Measurements from ENCODE around the gene CRPPA. TPM values are rescaled to one million over a fixed set of nuclear protein-coding genes. Genes with fewer than 3 reads are reported as not detected.

The CRPPA gene
- total and polyA plus RNA-seq, 8 donors = 0.28 to 11.0 (median 0.82) TPM

DNA sequence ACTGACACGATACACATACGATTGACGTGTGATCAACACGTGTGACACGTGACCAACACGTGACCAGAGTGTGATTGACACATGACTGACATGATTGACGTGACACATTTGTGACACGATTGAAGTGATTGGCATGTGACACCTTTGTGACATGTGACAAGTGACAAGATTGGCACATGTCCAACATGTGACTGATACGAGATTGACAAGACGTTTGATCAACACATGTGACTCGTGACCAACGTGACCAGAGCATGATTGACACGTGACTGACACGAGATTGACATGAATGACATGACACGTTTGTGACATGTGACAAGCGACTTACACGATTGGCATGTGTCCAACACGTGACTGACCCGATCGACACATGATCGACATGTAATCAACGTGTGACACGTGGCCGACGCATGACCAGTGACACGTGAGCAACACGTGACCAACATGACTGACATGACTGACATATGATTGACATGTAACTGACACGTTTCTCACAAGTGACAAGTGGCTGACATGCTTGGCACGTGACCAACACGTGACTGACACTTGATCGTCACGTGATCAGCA, 22.0 kb downstream of the CRPPA start:
- WGBS, 5 donors = 93 to 96% (median 96%) methylated on average over 29 to 32 of the region's 32 CpGs
- Histone ChIP-seq H3K4me1 (peaks cover 0 to 7% (median 0%) of the 10 kb centered on the region in 4 donors), H3K9me3 (peaks cover 0 to 13% (median 9%) of the 10 kb centered on the region in 4 donors), H3K27me3 (no peaks in the 10 kb centered on the region), H3K4me3 (no peak overlapping the region), H3K36me3 (peaks cover 0 to 10% (median 2%) of the 10 kb centered on the region in 4 donors), H3K27ac (no peak overlapping the region)
- intact Hi-C loops (cut with DNase I; ENCODE audit: low total_unique reads) = no loop called here
- TF ChIP-seq POLR2AphosphoS5 (IDR thresholded peaks at IDR 0.05) (peak; percentile 96 to 100 (median 97)), POLR2A (IDR thresholded peaks at IDR 0.05) (no peak)
- peak in 1 of 2 donors; percentile 43 for DNase-seq

DNA sequence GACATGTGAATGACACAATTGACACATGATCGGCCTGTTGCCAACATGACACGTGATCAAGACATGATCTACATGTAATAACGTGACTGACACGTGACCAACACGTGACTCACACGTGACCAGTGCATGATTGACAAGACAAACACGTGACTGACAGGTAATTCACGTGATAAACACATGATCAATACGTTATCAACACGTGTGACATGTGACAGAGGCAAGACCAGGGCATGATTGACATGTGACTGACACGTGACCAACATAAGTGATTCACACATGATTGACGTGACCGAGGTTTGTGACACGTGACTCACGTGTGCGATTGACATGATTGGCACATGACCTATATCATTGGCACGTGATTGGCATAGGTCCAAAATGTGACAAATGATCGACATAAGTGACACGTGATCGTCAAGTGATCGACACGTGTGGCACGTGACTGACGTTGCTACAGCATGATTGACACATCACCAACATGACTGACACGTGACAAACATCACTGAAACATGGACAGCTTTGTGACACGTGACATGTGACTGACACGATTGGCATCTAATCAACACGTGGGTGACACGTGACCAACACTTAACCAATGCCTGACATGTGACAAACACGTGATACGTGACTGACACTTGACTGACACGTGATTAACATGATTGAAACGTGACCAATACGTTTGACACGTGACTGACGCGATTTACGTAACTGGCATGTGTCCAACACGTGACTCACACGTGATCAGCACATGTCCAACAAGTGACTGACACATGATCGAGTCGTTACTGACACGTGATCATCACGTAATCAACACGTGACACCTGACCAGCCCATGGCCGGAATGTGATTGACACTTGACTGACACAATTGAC, 23.0 kb downstream of the CRPPA start:
- Histone ChIP-seq H3K27ac (no peak overlapping the region), H3K36me3 (peaks cover 0 to 6% (median 2%) of the 10 kb centered on the region in 4 donors), H3K4me1 (peaks cover 0 to 7% (median 0%) of the 10 kb centered on the region in 4 donors), H3K27me3 (no peaks in the 10 kb centered on the region), H3K4me3 (no peak overlapping the region), H3K9me3 (peaks cover 0 to 13% (median 8%) of the 10 kb centered on the region in 4 donors)
- WGBS, 5 donors = 93 to 96% (median 95%) methylated on average over 46 of the region's 46 CpGs
- DNase-seq = peak in 1 of 2 donors; percentile 32
- intact Hi-C loops (cut with DNase I; ENCODE audit: low total_unique reads) = no loop called here
- no peak for TF ChIP-seq EP300 (IDR thresholded peaks at IDR 0.05)
- TF ChIP-seq, protein P1, sequence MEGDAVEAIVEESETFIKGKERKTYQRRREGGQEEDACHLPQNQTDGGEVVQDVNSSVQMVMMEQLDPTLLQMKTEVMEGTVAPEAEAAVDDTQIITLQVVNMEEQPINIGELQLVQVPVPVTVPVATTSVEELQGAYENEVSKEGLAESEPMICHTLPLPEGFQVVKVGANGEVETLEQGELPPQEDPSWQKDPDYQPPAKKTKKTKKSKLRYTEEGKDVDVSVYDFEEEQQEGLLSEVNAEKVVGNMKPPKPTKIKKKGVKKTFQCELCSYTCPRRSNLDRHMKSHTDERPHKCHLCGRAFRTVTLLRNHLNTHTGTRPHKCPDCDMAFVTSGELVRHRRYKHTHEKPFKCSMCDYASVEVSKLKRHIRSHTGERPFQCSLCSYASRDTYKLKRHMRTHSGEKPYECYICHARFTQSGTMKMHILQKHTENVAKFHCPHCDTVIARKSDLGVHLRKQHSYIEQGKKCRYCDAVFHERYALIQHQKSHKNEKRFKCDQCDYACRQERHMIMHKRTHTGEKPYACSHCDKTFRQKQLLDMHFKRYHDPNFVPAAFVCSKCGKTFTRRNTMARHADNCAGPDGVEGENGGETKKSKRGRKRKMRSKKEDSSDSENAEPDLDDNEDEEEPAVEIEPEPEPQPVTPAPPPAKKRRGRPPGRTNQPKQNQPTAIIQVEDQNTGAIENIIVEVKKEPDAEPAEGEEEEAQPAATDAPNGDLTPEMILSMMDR (IDR thresholded peaks at IDR 0.05) = no peak
- TF ChIP-seq POLR2AphosphoS5 (IDR thresholded peaks at IDR 0.05) = peak; percentile 72 to 90 (median 80)
- no peak for TF ChIP-seq POLR2A (IDR thresholded peaks at IDR 0.05)

DNA sequence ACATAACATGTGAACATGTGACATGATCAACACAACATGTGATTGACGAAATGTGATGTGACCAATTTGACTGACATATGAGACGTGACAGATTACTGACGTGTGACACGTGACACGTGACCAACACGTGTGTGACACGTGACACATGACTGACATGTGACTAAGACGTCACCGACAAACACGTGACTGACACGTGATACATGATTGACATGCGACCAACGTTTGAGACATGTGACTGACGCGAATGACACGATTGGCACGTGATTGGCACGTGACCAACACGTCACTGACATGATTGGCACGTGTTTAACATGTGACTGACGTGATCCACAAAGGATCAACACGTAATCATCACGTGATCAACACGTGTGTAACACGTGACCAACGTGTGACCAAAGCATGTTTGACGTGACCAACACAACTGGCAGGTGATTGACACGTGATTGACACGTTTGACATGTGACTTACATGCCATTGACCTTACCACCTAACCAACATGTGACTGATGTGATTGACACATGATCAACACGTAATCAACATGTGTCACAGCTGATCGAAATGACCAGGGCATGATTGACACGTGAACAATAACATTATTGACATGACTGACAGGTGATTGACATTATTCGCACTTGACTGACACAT, 23.7 kb downstream of the CRPPA start:
- intact Hi-C loops (cut with DNase I; ENCODE audit: low total_unique reads) = no loop called here
- H3K4me3 ChIP-seq = no peak overlapping the region
- TF ChIP-seq POLR2AphosphoS5 (IDR thresholded peaks at IDR 0.05) (peak; percentile 72 to 94 (median 93)), POLR2A (IDR thresholded peaks at IDR 0.05) (no peak)
- peak in 1 of 2 donors; percentile 30 for DNase-seq
- H3K36me3 ChIP-seq = no peaks in the 10 kb centered on the region
- H3K9me3 ChIP-seq = peaks cover 0 to 6% (median 1%) of the 10 kb centered on the region in 4 donors
- WGBS, 5 donors = 93 to 95% (median 94%) methylated on average over 33 of the region's 33 CpGs
- no peak overlapping the region for H3K27ac ChIP-seq
- no peaks in the 10 kb centered on the region for H3K27me3 ChIP-seq
- H3K4me1 ChIP-seq = peaks cover 0 to 7% (median 0%) of the 10 kb centered on the region in 4 donors

DNA sequence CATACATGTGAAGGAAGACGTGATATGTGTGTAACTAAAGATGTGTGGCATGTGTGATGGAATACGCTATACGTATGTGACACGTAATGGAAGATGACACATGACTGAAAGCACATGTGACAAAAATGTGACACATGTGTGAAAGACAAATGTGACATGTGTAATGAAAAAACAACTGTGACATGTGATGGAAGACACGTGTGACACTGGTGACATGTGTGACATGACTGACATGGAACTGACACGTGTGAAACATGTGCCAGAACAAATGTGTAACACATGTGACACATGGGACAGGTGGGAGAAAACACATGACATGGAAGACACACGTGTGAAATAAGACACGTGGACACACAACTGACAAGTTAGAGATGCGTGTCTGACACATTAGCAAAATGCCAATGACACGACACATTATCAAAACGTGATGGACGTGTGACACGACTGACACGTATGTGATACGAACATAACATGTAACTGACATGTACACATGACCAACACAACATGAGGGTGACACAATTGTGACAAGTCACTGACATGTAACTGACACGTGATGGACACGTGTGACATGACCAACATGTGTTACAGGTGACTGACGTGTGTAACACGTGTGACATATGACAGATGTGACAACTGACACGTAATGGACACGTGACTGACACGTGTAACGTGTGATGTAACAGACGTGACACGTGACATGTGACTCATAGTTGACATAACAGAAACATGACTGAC, 24.4 kb downstream of the CRPPA start:
- Histone ChIP-seq H3K4me3 (no peak overlapping the region), H3K36me3 (no peaks in the 10 kb centered on the region), H3K9me3 (peaks cover 0 to 5% (median 0%) of the 10 kb centered on the region in 4 donors), H3K27me3 (no peaks in the 10 kb centered on the region), H3K27ac (no peak overlapping the region), H3K4me1 (peaks cover 0 to 3% (median 0%) of the 10 kb centered on the region in 4 donors)
- intact Hi-C loops (cut with DNase I; ENCODE audit: low total_unique reads) = no loop called here
- peak in 1 of 2 donors; percentile 20 for DNase-seq
- TF ChIP-seq EP300 (IDR thresholded peaks at IDR 0.05) = no peak
- no peak for TF ChIP-seq POLR2A (IDR thresholded peaks at IDR 0.05)
- TF ChIP-seq, protein P1 (IDR thresholded peaks at IDR 0.05) = no peak
- TF ChIP-seq POLR2AphosphoS5 (IDR thresholded peaks at IDR 0.05) = peak in 1 of 3 donors; percentile 67
- 94 to 96% (median 95%) methylated on average over 25 of the region's 25 CpGs for WGBS, 5 donors
